NCI-H2107 treated with DMSO at 0.1 percent for 48 hours (cell line): ENCODE results near the gene PKHD1.
"Not testable (repeated sequence)": the region's sequence is repeated elsewhere in the genome, so short reads cannot be mapped to it uniquely, and the experiment has no call there.

ENCODE experiments used
- DNase-seq: peaks from one replicate; lab custom pipeline; 2025; ENCODE audit not compliant: unreplicated experiment; lab: John Stamatoyannopoulos, UW

Gene PKHD1

DNA sequence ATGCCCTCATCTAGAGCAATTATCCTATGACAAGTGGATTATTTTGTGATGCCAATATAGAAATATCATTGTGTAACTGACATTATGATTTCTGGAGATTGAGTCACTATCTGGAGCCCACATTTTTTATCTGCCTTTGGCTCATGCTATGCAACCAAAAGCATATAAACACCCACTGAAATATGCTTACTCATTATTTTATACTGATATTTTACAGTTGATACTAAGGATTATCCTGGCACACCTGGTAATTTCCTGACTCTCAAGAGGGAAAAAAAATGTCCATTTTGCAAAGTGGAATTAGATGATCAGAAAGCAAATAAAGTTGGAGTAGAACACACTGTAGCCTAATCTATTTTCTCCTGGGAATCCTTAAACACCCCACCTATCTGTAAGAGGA lies 154.5 kb downstream of the PKHD1 start:
- no peak for DNase-seq

DNA sequence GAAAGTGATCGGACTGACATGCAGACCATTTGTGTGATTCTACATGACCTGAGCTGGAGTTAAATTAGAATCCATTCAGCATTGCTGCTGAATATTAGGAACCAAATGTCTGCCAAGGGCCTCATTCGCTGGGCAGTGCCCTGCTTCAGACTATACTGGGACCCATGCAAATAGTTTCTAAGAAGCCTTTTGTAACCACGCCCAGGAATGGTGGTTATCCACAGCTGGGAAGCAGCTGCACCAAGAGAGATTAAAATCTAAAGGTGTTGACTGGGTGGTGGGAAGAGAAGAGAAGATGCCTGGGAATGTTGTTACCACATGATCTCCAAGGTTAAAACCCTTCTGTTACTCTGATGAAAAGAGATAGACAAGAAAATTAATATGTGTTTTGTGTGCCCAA lies 156.8 kb downstream of the PKHD1 start:
- no peak for DNase-seq

DNA sequence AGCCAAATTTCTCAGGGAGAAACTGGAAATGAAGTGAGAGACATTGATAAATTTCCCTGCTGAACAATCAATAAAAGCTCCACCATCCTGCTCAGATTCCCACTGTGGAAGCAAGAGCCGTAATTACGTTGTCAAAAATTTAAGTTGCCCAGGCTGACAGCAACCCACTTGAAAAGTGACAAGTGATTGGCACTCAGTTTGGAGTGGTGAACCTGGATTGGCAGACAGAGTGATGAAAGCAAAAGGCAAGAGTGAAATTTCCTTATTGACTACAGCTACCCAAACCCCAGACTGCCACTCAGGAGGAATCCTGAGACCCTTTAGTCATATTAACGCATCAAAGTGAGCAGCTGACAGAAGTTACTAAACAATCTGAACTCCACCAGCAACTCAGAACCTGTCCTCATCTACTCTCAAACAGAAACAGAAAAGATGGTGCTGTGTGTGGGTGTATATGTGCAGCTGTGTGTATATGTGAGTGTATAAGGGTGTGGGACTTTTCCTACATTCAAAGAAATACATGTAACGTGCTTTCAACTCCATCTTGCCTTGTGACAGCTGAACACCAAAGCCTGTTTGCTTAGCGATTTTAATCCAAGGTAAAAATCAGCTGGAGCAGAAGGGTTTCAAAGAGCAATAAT lies 157.4 kb downstream of the PKHD1 start:
- DNase-seq = no peak

DNA sequence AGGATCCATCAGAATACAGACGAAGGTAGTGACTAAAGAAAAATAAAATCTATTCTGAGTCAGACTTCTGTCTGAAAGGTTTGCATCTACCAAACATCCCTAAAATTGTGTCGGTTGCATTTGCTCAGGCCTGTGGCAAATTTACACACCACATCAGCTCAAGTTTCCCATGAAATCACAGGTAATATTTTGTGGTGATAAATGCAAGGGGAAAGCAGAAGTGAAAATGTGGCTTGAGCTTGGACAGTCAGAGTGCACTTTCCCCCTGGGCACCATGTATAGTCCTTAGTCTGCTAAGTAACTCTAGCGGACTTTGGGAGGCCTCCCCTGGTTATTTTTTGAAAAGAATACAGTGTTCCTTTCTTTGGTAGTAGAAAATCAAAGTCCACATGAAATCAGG lies 159.1 kb downstream of the PKHD1 start:
- no peak for DNase-seq

DNA sequence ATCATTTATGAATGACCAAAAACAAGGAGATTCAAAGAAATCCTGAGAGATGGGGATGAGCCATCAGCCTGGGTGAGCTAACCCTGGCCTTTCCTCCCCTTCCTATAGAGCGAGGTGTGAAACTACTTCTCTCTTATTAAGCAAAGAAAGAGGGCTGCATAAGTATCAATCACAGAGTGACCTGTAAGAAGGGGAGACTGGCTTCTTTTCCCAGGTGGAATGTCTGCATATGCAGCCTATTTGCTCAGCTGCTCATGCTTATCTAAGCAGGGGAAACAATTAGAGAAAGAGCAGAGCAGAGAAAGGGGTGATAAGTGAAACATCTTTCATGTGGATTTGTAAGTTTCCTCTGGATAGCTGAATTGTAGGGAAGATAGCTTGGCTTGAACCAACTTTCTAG lies 160.0 kb downstream of the PKHD1 start:
- no peak for DNase-seq

DNA sequence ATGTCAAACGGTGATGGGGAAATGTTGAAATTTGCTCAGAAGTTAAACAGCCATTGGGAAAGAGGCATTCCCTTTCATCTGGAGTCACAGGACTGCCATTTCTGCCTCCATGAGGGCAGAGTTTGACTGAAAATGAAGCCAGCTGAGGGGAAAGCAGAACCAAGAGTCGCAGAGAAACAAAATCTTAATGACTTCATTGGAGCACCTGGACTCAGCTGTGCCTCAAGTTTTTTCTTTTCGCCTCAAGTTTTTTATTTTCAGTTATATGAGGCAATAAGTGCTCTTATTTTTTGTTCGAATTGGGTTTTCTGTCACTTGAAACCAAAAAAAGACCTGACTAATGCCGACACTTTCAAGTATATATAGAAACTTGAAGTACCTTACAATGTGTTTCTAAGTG lies 161.3 kb downstream of the PKHD1 start:
- no peak for DNase-seq

DNA sequence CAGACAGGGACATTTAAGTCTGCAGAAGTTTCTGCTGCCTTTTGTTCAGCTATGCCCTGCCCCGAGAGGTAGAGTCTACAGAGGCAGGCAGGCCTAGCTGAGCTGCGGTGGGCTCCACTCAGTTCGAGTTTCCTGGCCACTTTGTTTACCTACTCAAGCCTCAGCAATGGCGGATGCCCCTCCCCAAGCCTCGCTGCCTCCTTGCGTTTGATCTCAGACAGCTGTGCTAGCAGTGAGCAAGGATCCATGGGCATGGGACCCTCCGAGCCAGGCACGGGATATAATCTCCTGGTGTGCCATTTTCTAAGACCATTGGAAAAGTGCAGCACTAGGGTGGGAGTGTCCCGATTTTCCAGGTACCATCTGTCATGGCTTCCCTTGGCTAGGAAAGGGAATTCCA lies 164.9 kb downstream of the PKHD1 start:
- not testable (repeated sequence) for DNase-seq

DNA sequence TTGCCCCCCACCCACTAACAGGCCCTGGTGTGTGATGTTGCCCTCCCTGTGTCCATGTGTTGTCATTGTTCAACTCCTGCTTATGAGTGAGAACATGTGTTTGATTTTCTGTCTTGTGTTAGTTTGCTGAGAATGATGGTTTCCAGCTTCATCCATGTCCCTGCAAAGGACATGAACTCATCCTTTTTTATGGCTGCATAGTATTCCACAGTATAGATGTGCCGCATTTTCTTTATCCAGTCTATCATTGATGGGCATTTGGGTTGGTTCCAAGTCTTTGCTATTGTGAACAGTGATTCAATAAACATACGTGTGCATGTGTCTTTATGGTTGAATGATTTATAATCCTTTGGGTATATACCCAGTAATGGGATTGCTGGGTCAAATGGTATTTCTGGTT lies 169.1 kb downstream of the PKHD1 start:
- not testable (repeated sequence) for DNase-seq

DNA sequence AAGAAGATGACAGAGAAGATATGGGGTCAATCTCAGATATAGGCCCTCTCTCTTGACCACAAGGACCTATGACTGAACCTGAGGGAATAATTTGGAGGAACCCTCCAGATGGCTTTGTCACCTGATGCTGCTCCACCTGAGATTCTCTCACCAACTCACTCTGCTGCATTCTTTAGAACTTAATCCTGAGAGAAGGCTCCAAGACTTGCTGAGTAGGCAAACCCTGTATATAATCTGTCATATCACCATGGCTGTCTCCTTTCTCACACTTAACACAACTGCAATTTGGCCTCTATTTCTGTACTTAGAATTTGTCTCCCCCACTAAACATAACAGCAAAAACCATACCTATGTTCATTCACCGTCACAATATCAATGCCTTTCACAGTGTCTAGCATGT lies 172.3 kb downstream of the PKHD1 start:
- DNase-seq = no peak

DNA sequence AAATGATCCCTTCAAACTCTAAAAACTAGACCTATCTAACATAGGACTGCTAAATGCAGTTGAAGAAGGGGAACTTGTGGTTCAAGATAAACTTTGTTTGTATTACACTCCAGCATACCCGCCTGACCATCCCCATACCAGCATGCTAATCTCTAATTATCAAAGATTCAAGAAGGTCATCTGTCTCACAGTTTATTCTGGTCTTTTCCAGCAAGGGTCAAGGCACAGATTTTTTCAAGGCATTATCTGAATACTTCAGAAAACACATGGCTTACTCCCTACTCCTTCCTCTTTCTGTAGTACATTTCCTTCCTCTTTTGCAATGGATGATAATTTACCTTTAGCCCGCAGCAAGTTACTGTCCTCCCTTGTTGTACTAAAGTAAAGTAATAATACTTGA lies 174.1 kb downstream of the PKHD1 start:
- no peak for DNase-seq

DNA sequence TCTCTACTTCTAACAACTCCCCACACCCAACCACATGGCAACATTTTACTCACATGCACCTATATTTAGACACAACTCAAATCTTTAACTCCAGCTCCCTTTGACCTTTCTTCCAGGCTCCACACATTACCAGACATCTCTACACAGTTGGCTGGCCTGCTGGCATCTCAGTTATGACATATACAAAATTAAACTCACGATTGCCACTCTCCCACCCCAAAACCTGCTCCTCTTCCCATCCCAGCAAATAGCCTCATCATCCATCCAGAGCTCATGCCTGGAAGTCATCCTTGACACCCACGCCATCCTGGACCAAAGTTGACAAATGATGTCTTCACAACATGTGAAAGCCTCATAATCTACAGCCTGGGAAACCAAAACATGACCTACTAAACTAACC lies 176.6 kb downstream of the PKHD1 start:
- no peak for DNase-seq

DNA sequence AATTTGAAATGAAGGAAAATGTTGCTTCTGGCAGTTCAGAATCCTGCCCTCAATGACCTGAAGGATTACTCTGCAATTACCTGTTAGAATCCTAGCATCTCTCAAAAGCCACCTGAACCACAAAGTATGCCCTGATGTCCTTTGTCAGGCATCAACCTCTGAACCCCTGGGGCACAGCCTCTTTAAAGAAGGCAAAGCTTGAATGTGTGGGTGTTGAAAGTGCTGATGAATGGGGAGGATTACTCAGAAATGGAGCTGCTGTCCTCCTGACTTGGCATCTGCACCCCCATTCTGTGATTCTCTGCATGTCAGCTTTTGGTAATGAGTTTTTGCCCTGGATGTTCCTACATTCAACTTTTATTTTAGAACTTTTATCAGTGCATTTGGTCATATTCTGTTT lies 179.2 kb downstream of the PKHD1 start:
- DNase-seq = no peak

DNA sequence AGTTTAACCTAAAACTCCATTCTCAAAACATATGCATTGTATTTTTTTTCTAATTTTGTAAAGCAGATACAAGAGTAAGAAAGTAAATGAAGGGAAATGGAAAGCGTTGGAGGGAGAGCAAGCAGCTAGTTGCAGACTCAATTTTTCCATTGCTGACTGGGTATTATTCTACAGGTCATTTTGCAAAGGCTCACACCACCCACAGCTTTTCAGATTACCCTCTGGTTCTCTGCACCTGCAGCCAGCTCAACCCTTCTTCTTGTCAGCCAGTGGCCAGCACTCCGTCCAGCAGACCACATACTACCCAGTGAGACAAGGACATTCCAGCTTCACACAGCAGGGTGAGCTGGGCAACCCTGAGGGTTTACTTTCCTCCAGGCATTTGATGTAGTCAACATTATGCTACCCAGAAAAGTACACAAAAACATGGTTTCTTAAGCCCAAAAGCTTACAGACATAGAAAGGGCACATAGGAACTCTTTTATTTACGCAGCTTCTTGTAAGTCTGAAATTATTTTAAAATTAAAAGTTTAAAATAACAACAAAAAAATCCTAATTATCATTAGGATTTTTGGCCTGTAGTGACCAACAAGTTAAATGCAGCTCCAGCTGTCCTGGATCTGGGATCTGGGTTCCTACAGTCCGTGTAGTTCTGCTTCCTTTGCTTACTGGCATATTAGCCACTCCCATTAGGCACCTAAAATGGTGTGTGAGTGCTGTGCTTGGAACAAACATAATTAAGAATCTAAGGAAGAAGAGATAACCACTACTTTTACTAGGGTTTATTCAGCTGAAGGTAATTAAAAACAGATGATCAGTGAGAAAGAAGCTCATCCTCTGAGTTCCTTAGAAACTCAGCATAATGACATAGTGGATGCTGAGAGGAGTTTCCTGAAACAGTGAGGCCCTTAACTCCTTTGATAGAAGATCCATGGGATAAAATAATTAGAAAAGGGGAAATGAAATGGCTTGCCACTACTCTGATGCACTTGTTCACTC lies 185.3 kb downstream of the PKHD1 start:
- no peak for DNase-seq

DNA sequence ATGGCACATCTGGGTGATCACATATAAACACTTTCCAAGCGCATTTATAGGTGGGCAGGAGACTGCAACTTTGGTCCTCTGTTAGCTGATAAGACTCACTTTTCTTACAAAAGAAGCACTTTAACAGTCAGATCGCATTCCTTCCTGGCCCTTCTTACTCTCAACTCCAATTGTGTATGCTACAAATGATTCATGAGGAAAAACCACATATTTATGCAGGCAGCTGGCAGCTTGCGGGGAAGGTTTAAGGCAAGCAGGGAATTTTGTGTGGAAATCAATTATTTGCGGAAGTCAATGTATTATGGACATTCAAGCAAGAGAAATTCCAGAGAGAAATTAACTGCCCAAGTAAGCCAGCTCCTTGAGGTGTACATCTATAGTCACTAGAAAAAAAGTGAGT lies 194.0 kb downstream of the PKHD1 start:
- no peak for DNase-seq

DNA sequence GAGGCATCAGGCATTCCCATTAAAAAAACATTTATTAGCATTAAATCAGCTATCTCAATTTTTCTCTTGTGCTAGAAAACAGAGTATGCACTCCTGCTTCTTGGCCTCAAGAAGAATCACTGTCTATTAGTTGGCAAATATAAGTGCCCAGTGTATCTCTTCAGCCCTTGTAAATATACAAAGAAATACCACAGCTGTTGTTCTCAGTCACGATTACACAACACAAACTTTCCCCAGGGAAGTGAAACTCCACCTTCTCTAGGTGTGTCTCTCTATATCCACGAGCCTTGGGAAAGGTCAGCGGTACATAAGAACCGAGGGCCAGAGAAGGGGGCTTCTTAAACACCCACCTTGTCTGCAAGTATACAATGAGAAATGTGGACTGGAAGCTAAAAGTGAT lies 194.7 kb downstream of the PKHD1 start:
- no peak for DNase-seq

DNA sequence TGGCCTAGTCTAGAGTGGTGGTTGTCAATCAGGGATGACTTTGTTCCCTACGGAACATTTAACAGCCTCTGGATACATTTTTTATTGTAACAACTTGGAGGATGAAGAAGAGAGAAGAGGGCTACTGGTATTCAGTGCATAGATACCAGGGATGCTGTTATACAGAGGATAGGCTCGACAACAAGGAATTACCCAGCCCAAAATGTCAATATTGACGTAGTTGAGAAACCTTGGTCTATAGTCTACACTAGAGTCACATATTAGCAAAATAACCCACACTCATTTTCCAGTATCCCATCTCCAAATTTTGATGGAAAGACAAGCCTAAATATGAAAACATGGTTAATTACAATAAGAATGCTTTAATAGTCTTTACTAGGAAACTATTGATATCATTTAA lies 195.1 kb downstream of the PKHD1 start:
- DNase-seq = no peak

DNA sequence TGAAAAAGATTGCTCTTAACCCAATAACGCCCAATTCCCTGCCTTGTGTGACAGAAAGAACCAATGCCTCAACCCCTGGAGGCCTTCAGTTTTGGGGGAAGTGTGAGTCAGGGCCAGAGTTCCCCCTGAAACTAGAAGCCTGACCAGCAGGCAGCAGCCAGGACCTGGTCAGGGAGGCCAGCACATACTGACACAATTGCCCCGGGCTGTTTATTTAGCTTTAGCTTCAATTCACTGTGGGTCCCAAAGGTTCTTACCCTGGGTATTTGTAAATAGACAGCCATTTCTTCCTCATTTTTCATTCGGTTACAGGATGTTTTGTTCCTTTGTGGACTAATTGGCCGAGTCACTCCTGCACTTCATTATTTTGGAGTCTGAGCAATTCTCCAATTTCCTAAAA lies 195.6 kb downstream of the PKHD1 start:
- no peak for DNase-seq

DNA sequence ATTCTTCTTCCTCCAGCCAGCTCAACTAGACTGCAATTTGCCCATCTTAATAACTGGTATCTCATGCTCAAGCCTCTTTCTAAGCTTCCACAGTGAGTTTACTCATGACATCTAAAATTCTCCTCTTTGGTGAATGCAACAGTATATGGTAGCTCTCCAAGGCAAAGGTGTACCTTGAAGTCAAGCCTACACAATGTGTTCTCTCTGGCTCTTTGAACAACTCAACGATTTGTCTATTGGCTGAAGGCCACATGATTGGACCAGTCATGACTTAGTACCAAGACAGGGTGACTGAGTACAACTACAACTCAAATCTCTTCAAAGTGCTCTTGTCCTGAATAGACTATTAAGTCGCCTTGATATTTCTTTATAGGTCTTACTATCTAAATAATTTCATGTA lies 199.6 kb downstream of the PKHD1 start:
- DNase-seq = no peak

DNA sequence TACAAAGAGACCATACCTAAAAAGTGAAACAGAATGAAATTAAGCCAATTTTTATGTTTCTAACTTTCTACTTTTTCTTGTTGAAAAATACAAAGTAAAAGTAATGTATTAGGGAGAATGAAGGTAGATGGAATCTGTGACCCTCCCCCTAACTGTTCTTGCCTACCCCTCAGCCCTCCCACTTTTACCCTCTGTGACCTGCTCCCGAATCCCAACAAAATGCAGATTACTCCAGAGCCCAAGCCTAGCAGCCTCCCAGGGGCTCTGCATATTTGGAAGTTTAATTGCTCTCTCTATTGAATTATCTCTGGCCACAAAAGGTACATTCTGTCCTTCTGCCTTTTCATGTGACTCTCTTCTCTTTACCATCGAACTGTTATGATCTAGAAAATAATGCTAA lies 201.5 kb downstream of the PKHD1 start:
- DNase-seq = no peak

DNA sequence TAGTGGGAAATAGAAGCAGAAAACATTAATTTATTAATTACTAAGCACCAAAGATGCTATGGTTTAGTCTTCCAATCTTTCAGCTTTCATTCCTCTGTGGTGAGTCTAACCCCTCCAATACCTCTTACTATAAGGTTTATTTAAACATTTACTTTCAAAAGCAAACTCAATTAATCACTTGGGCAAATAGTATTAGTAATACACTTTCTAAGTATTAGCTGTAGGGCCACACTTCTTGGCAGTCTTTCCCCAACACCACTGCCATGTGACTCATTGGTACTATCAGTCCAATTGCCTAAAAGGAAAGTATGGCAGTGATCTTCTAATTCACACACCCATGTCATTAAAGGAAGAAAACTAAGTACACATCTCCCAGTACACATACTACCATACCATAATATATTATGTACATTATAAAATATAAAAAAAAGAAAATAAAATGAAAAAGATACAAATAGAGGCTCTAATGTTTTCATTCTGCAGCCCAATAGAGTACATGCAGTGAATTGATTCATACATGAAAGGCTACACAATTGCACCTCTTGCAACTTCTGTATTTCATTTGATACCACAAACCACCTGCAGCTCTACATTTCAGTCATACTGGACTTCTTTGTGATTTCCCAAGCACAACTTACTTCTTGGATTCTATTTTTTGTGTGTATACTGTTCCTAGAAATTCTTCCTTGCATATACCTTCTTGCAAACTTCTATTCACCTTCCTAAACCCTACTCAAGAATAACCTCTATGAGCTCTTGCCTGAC lies 218.6 kb downstream of the PKHD1 start:
- no peak for DNase-seq

DNA sequence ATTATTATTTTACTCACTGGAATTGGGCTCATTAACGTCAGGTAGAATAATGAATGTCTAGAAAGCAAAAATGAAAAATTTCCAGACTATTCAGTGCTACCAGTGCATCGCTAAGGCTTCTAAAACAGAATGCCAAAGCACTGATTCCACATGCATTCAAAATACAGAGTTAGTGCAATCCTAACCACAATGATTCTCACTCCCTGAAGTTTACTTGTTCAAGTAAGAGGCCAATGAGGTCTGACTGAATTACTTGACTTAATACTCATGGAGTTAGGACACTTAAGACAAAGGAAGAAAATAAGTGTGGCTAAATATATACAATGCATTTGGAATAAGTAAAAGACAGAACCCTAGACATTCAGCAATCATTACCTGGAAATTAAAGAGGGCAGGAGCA lies 220.5 kb downstream of the PKHD1 start:
- no peak for DNase-seq

DNA sequence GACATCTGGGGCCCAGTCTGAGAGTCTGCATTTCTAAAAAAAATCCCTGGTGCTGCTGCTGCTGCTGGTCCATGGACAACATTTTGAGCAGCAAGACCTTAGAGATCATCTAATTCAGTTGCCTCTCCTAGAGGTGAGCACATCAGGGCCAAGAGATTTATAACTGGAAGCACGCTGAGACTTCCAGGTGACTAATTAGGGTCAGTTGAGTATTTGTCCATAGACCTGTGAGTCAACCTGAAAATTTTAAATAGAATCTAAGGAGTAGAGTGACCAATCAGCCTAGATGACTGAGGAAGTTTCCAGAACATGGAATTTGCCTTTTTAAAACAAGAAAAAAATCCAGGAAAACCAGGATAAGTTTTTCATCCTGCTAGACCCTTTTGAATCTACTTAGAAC lies 221.4 kb downstream of the PKHD1 start:
- DNase-seq = no peak
